WI38 (cell line): ENCODE results near the gene CCDC34.

Experiments
- H3K4me3 ChIP-seq: 2 replicates; pipeline ENCODE4 v1.5.1; 2011; ENCODE audit warnings: low read depth, mild to moderate bottlenecking, control low read depth, low read length
- CTCF ChIP-seq: IDR thresholded peaks from 2 replicates; pipeline ENCODE4 v1.5.1; 2012; ENCODE audit warnings: low read depth, mild to moderate bottlenecking, control low read depth, low read length

Gene CCDC34

GRCh38 chr11:27354359-27354965, 8.6 kb downstream of the CCDC34 start:
- no peak overlapping the region for H3K4me3 ChIP-seq
- no peak for TF ChIP-seq CTCF

DNA sequence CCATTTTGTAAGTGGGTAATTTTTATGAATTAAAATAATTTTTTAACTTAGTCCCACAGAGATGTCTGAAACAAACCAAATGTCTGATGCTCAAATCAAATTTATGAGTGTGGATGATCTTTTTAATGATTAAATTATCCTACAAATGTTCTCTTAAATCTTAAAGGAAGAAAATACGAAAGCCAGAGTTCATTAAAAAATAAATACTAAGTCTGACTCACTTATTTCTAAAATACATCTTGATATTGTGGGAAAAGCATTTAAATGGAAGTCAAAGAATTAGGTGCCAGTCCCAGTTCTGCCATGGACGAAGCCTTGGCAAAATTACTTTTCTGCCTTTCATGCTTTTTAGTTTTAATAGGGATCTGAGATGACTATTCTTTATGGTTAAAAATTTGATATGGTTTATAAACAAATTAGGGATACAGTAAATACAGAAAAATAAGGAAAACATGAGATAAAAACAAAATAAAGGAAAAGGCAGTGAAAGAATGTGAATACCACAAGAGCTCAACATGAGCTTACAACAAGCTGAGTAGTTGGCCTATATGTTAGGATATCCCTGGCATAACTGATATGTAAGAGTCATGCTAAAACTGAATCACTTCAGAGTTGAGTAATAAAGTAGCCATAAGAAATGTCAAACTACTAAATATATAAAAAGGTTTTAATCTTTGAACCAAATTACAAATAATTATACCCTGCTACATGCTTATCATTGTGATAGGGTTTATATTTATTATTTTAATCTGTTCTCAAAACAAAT, 9.2 kb downstream of the CCDC34 start:
- no peak for TF ChIP-seq CTCF
- H3K4me3 ChIP-seq: no peak overlapping the region

GRCh38 chr11:27352781-27353180, 10.2 kb downstream of the CCDC34 start:
- no peak for TF ChIP-seq CTCF
- no peak overlapping the region for H3K4me3 ChIP-seq

DNA sequence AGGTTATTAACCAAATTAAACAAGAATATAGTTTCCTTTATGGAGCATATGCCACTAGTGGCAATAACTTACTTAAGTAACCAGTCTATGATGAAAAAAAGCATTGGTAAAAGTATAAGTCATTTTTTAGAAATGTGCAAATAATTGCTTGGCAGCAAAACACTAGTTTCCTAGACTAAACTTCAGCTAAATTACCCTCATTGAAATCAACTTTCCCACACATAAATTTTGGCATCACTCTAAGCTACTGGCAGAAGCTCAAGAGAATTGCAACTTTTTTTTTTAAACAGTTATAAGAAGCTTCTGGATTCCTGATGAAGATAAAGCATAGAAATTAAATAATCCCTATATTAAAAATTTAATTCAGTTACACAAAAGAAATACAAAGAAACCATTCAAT, 12.5 kb downstream of the CCDC34 start:
- H3K4me3 ChIP-seq: no peak overlapping the region
- no peak for TF ChIP-seq CTCF

DNA sequence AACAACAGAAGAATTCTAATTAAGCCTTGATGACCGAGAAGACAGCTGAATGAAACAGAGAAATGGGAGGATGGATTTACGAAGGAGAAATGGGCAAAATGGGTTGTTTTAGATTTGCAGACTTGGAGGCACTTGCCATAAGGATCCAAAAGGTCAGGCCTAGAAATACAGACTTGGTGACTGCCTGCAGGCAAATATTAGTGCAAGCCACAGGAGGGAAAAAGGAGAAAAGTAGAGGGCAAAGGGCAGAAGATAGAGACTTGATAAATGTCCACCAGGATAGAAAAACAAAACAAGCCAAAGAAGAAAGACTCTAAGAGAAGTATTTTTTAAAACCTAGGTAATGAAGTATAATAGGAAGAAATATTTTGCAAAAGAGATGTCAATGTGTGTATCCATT, 13.1 kb downstream of the CCDC34 start:
- TF ChIP-seq CTCF: no peak
- no peak overlapping the region for H3K4me3 ChIP-seq

DNA sequence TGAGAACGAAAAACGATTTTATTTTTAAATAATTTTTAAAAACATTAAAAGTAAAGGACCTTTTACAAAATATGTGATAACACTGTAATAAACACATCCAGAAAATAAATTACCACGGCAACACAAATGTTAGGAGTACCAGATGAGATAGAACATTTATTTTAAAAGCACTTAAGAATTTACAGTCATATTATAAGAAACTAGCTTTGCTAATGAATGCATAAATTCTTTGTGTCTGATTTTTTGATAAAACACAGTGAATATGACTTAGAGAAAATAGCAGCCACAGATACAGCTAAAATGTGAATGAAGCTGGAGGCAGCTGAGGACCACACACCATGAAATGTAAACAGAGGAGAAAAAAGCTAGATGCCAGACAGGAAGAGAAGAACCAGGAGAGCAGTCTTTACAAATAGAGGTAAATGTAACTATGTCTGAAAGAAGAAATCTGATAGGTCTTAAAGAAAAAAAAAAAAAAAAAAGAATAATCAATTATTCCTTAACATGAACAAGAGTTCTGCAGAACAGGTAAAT, 14.6 kb downstream of the CCDC34 start:
- H3K4me3 ChIP-seq: no peak overlapping the region
- TF ChIP-seq CTCF: no peak
